Measurements from ENCODE around the gene TCF4.

TCF4 gene

DNA sequence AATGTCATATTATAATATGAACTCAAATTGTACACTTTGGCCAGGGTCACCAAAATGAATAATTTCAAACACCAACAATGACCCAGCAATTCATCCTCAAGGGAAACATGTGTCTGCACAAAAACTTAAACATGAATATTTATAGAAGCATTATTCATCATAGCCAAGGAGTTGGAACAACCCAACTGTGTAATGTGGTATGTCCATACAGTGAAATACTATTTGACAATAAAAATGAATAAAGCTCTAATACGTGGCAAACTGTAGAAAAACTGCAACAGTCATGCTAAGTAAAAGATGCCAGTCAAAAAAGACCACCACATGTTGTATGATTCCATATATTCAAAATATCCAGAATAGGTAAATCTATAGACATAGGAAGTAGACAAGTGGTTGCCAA, 334.2 kb downstream of the TCF4 start:
- Histone ChIP-seq H3K27ac (ENCODE audit: poor library complexity, severe bottlenecking) (no peak overlapping the region), H3K9me3 (ENCODE audit: severe bottlenecking) (no peaks in the 10 kb centered on the region), H3K4me1 (ENCODE audit: insufficient read depth, poor library complexity, severe bottlenecking) (no peaks in the 10 kb centered on the region), H3K36me3 (ENCODE audit: low read depth) (no peaks in the 10 kb centered on the region), H3K4me3 (ENCODE audit: severe bottlenecking) (no peak overlapping the region), H3K27me3 (ENCODE audit: insufficient read depth, poor library complexity, severe bottlenecking) (no peaks in the 10 kb centered on the region)
- no peak for ATAC-seq (ENCODE audit: low read depth)
- no peak for DNase-seq (ENCODE audit: low spot score)
- TF ChIP-seq, protein P1, sequence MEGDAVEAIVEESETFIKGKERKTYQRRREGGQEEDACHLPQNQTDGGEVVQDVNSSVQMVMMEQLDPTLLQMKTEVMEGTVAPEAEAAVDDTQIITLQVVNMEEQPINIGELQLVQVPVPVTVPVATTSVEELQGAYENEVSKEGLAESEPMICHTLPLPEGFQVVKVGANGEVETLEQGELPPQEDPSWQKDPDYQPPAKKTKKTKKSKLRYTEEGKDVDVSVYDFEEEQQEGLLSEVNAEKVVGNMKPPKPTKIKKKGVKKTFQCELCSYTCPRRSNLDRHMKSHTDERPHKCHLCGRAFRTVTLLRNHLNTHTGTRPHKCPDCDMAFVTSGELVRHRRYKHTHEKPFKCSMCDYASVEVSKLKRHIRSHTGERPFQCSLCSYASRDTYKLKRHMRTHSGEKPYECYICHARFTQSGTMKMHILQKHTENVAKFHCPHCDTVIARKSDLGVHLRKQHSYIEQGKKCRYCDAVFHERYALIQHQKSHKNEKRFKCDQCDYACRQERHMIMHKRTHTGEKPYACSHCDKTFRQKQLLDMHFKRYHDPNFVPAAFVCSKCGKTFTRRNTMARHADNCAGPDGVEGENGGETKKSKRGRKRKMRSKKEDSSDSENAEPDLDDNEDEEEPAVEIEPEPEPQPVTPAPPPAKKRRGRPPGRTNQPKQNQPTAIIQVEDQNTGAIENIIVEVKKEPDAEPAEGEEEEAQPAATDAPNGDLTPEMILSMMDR (IDR thresholded peaks at IDR 0.05; ENCODE audit: poor library complexity, severe bottlenecking): no peak

DNA sequence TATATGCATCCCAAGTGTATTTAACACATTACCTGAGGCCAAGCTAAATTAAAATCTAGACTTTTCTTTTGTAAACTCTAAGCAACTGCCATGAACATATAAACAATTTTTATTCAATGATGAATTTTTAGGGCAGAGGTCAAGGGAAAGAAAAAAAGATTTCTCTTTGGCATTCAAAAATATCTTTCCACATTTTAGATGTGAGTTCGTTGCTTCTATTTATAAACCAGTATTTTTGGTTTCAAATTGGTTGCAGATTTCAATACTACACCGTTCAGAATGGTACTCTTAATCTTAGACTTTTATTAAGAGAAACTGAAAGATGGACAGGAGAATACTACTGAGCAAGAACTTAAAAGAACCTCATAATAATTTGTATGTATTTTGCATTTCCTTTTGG, 335.1 kb downstream of the TCF4 start:
- H3K4me1 ChIP-seq (ENCODE audit: insufficient read depth, poor library complexity, severe bottlenecking): no peaks in the 10 kb centered on the region
- no peak overlapping the region for H3K27ac ChIP-seq (ENCODE audit: poor library complexity, severe bottlenecking)
- TF ChIP-seq, protein P1 (IDR thresholded peaks at IDR 0.05; ENCODE audit: poor library complexity, severe bottlenecking): no peak
- ATAC-seq (ENCODE audit: low read depth) (no peak), DNase-seq (ENCODE audit: low spot score) (no peak)
- H3K9me3 ChIP-seq (ENCODE audit: severe bottlenecking): no peaks in the 10 kb centered on the region
- no peak overlapping the region for H3K4me3 ChIP-seq (ENCODE audit: severe bottlenecking)
- H3K27me3 ChIP-seq (ENCODE audit: insufficient read depth, poor library complexity, severe bottlenecking): no peaks in the 10 kb centered on the region
- H3K36me3 ChIP-seq (ENCODE audit: low read depth): no peaks in the 10 kb centered on the region

DNA sequence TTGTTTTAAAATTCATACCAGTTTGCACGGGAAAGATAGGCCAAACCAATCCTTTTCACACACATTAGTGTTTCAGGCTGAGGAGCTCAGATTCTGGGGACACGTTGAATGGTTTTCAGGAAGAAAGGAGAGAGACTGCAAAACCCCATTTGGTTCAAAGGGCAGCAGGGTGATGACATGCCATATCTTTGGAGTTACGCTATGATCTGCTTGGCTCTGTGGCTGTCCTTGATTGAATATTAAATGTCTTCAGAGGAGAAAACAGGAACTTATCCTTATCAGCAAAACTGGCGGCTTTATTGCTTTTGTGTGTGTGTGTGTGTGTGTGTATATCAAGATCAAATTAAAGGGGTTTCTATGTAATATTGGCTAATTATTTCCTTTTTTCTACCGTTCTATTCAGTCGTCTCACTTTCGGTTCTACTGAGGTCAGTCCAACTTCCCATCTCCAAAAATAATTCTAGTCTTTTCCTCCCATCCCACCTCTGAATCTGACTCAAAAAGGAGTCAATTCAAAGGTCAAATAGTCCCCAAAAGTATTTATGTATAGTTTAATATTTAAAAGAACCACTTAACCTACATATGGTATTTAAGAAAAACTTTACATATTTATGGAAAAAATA, 335.8 kb downstream of the TCF4 start:
- Histone ChIP-seq H3K9me3 (ENCODE audit: severe bottlenecking) (no peaks in the 10 kb centered on the region), H3K27ac (ENCODE audit: poor library complexity, severe bottlenecking) (no peak overlapping the region), H3K36me3 (ENCODE audit: low read depth) (no peaks in the 10 kb centered on the region), H3K4me3 (ENCODE audit: severe bottlenecking) (no peak overlapping the region), H3K4me1 (ENCODE audit: insufficient read depth, poor library complexity, severe bottlenecking) (no peaks in the 10 kb centered on the region), H3K27me3 (ENCODE audit: insufficient read depth, poor library complexity, severe bottlenecking) (no peaks in the 10 kb centered on the region)
- TF ChIP-seq, protein P1 (IDR thresholded peaks at IDR 0.05; ENCODE audit: poor library complexity, severe bottlenecking): no peak
- DNase-seq (ENCODE audit: low spot score) (no peak), ATAC-seq (ENCODE audit: low read depth) (no peak)

DNA sequence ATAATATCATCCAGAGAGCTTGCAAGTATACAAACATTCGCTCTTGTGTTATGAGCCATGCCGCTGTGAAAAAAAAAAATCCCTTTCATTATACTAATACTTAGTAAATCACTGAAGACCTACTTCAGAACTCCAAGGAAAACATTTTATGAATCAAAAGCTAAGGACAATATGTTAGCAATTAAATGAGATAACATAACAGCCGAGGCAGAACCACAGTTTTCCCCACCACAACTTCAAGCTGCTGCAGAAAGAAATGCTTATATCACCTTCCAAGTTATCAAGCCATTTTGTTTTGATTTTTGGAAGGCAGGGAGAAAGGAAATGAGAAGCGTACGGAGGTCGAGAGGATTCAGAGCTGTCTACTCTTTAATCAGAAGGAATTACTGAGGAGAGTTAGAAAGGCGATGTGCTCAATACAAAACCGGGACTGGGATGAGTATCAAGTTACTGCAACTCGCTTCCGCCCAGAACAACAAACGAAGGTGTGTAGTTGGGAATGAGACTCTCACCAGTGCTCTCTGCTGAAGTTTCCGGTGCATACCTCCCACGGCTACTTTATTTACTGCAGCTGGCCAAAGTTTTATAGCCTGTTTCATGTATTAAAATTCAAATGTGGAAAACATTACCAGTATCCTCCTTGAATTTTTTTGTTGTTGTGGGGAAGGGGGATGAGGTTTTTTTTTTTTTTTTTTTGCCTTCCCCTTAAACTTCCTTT, 336.6 kb downstream of the TCF4 start:
- 0 out of 3 replicates have a peak, but pooled peaks have one; percentile 27 for ATAC-seq (ENCODE audit: low read depth)
- TF ChIP-seq, protein P1 (IDR thresholded peaks at IDR 0.05; ENCODE audit: poor library complexity, severe bottlenecking): no peak
- Histone ChIP-seq H3K4me3 (ENCODE audit: severe bottlenecking) (no peak overlapping the region), H3K27ac (ENCODE audit: poor library complexity, severe bottlenecking) (no peak overlapping the region), H3K4me1 (ENCODE audit: insufficient read depth, poor library complexity, severe bottlenecking) (no peaks in the 10 kb centered on the region), H3K9me3 (ENCODE audit: severe bottlenecking) (no peaks in the 10 kb centered on the region), H3K27me3 (ENCODE audit: insufficient read depth, poor library complexity, severe bottlenecking) (no peaks in the 10 kb centered on the region), H3K36me3 (ENCODE audit: low read depth) (no peaks in the 10 kb centered on the region)
- no peak for DNase-seq (ENCODE audit: low spot score)

DNA sequence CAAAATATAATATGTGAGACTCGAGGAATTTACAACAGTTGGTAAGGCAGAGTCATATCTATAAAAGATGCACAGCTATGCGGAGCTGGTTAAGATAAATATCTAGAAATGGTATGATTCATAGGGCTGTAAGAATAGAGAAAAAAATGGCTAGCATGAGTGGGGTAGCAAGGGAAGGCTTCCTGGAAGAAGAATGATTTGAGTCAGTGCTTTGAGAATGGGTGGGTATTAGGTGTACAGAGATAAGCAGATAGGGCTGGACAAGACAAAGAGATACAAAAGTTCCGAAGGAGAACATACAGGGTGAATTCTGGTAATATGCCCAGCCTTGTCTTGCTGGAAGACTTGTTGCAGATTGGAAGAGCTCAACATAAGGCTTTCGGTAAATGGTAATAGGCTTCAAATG, 337.2 kb downstream of the TCF4 start:
- Histone ChIP-seq H3K36me3 (ENCODE audit: low read depth) (no peaks in the 10 kb centered on the region), H3K27me3 (ENCODE audit: insufficient read depth, poor library complexity, severe bottlenecking) (no peaks in the 10 kb centered on the region), H3K4me3 (ENCODE audit: severe bottlenecking) (no peak overlapping the region), H3K4me1 (ENCODE audit: insufficient read depth, poor library complexity, severe bottlenecking) (no peaks in the 10 kb centered on the region), H3K27ac (ENCODE audit: poor library complexity, severe bottlenecking) (no peak overlapping the region), H3K9me3 (ENCODE audit: severe bottlenecking) (no peaks in the 10 kb centered on the region)
- no peak for DNase-seq (ENCODE audit: low spot score)
- no peak; the same call in 2 of the 3 replicates for ATAC-seq (ENCODE audit: low read depth)
- TF ChIP-seq, protein P1 (IDR thresholded peaks at IDR 0.05; ENCODE audit: poor library complexity, severe bottlenecking): no peak
